ENCODE data around the gene PPM1K. TPM values are rescaled to one million over a fixed set of nuclear protein-coding genes. Genes with fewer than 3 reads are reported as not detected.
A peak's percentile ranks its signal among the peaks of the same experiment; 100 is the strongest.

PPM1K gene
- total RNA-seq, 1 donor from 2014 or later, result 7.7 TPM

DNA sequence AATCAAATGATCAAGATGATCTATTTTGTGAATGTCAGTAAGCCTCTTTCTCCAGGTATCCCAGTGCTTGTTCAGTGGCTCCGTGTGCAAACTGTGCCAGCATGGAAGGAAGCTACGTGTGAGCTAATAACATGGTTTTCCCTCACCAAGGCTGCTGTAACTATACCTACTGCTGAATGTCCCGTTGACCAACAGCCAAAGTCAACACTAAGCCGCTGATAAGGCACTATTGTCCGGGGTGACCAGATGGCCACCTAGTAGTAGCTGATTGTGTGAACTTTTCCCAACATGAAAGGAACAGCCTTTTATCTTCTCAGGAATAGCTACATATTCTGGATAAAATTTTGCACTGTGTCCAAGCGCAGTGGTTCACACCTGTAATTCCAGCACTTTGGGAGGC lies 68.0 kb downstream of the PPM1K start:
- ATAC-seq, result no peak

DNA sequence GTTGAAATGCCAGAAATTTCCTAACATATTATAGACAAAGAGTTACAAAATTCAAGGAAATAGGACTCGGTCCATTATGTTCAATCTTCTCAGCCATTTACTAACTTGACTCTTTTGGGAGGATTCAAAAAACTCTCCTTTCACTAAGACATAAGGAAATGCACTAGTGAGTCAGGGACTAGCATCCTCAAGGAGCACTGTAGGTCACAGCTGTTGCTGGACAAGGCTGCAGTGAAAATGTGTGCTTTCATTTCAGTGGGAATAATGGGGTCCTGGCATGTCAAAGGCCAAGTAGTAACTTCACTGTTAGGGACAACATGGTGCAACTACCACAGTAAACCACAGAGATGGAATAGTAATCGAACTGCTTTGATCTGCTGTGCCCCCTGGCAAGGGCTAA lies 69.0 kb downstream of the PPM1K start:
- ATAC-seq, result no peak

DNA sequence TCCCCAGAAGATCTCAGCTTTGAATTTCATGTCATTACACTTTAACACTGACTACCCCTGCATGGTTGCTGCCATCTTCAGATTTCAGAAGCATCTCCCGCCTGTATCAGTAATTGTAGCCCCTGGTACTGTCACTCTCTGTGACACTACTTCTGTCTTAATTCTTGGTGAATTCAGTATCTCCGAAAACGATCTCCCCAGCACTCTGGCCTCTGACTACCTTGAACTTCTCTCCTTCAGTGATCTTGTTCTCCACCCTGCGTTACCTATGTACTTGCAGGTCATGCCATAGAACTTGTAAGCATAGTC lies 72.2 kb downstream of the PPM1K start:
- ATAC-seq, result no peak

DNA sequence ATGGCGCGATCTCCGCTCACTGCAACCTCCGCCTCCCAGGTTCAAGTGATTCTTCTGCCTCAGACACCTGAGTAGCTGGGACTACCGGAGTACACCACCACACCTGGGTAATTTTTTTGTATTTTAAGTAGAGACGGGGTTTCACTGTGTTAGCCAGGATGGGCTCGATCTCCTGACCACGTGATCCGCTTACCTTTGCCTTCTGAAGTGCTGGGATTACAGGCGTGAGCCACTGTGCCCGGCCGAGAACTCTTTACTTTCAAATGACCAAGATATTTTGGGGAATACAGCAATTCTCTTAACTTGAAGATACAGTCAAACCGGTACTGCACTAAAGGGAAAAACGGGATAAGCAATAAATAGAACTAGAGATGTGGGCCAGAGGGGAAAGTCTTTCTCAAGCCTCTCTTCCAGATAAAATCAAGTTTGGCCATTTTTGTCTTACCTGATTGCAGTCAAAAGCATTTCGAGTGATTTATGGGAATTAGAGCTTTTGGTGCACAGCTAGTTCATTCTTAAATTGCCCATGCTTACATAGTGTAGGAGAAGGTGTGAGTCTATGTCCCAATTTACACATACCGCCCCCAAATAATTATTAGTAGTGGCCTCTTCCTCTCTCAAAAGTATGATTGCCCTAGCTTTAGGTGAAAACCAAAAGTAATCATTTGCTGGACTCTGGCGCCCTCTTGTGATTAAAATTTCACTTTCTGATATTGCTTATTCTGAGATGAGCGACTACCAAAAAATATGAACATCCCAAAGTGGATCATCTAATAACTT lies 72.7 kb downstream of the PPM1K start:
- peak; percentile 47 for ATAC-seq

- no peak for ATAC-seq
Measured at GRCh38 chr4:88208156-88208555, 76.2 kb downstream of the PPM1K start.

Other genes starting within 250 kb of the PPM1K start
- 0.92 TPM for gene ABCG2, start 125.9 kb downstream of the PPM1K start, total RNA-seq
- 19.5 TPM for gene HERC6, start 94.3 kb upstream of the PPM1K start, total RNA-seq
- gene HERC5, start 172.6 kb upstream of the PPM1K start, total RNA-seq, result 0.80 TPM
- 43.6 TPM for gene PYURF, start 239.2 kb upstream of the PPM1K start, total RNA-seq

Data from esophagus mucosa (tissue), 1 donor.